AG04449 (cell line): ENCODE data around the gene PBX3.

ENCODE experiments used
- CTCF ChIA-PET: fragments of 350-600 bp; formaldehyde crosslinking; extraction: SDS; loops from one replicate; lab custom pipeline; 2021; ENCODE audit warnings: antibody characterized with exemption; lab: Yijun Ruan, JAX
- POLR2A ChIA-PET: fragments of 400-600, 350-600 bp; formaldehyde crosslinking; extraction: SDS; loops from one replicate; lab custom pipeline; 2020; ENCODE audit warnings: antibody characterized with exemption, inconsistent platforms; lab: Yijun Ruan, JAX
- DNase-seq: peaks from one replicate; pipeline ENCODE4 v3.0.0-alpha.2; 2010; ENCODE audit warnings: low read depth, low spot score
- H3K4me3 ChIP-seq: 2 replicates; pipeline ENCODE4 v1.5.1; 2011; ENCODE audit warnings: low read depth, mild to moderate bottlenecking, control low read depth, low read length
- CTCF ChIP-seq: IDR thresholded peaks from one replicate; pipeline ENCODE4 v1.5.1; 2011; ENCODE audit warnings: mild to moderate bottlenecking, moderate library complexity, low read length, control low read depth, inconsistent platforms; ENCODE audit not compliant: insufficient read depth; ENCODE audit errors: missing control alignments

Gene PBX3

DNA sequence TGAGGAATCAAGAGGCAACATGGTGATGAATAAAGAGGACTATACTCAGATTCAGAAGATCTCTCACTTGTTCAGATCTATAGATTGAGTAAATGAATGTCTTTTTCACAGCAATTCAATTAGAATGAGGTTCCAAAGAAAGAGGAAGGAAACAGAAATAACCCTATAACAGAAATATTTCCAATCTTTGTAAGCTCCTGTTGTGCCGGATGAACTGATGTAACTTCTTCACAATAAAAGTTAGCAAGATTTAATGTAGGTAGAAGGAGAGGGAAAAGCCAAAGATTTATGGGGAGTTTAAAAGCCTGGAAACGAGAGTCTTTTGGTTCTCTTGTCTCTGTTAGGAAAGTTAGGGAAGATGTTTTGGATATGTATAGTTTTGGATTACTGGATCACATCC lies 92.1 kb downstream of the PBX3 start:
- DNase-seq, result no peak
- ChIA-PET CTCF (interaction anchor here (1.5 kb wide), 1 partner anchor 40 kb away, joined by 3 read pairs; no protein-coding TSS in a partner anchor), POLR2A (no interaction called here)
- no peak for TF ChIP-seq CTCF
- no peak overlapping the region for H3K4me3 ChIP-seq

GRCh38 chr9:125841444-125841843 lies 94.3 kb downstream of the PBX3 start:
- no peak for DNase-seq
- no peak for TF ChIP-seq CTCF
- no peak overlapping the region for H3K4me3 ChIP-seq
- POLR2A ChIA-PET, result no interaction called here
- CTCF ChIA-PET, result interaction anchor here (1.1 kb wide), 1 partner anchor 18 kb away, joined by 3 read pairs; no protein-coding TSS in a partner anchor

GRCh38 chr9:125842242-125842641 lies 95.1 kb downstream of the PBX3 start:
- no peak for TF ChIP-seq CTCF
- no peak for DNase-seq
- ChIA-PET POLR2A (no interaction called here), CTCF (interaction anchor here (0.6 to 1.1 kb wide), 3 partner anchors 9 to 17 kb away, joined by 3 read pairs; no protein-coding TSS in a partner anchor)
- H3K4me3 ChIP-seq, result no peak overlapping the region

- POLR2A ChIA-PET, result no interaction called here
Measured at GRCh38 chr9:125843646-125844045, 96.5 kb downstream of the PBX3 start.

DNA sequence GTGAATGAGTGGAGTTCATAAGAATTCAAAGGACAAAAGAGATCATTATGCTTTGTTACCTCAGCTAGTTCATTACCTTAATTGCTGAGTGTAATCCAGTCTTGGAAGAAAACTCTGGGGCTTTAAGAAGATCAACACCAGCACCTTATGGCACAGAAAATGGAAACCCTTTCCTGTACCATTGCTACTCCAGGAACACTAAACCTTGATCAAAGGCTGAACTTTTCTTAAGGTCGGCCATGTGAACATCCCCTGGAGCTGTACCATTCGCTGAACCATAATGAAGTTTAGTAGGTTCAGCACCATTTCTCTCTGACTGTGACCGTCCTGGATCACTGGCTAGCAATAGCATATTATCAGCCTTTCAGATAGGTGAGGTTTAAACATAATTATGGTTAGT lies 97.4 kb downstream of the PBX3 start:
- ChIA-PET CTCF (interaction anchor here (0.9 kb wide), 1 partner anchor 437 kb away, joined by 3 read pairs; no protein-coding TSS in a partner anchor), POLR2A (no interaction called here)
- H3K4me3 ChIP-seq, result no peak overlapping the region
- TF ChIP-seq CTCF, result no peak
- DNase-seq, result no peak

More at GRCh38 chr9:125843646-125844045, 96.5 kb downstream of the PBX3 start:
- TF ChIP-seq CTCF, result no peak
- no peak overlapping the region for H3K4me3 ChIP-seq
- no peak for DNase-seq
- CTCF ChIA-PET, result no interaction called here

- CTCF ChIA-PET, result interaction anchor here (1.3 kb wide), 1 partner anchor 11 kb away, joined by 4 read pairs; no protein-coding TSS in a partner anchor
- POLR2A ChIA-PET, result no interaction called here
Measured at GRCh38 chr9:125845271-125845808, 98.2 kb downstream of the PBX3 start.

More at GRCh38 chr9:125845271-125845808, 98.2 kb downstream of the PBX3 start:
- H3K4me3 ChIP-seq, result no peak overlapping the region
- TF ChIP-seq CTCF, result no peak
- no peak for DNase-seq
